ENCODE results near the gene CLN5.
A peak's percentile ranks its signal among the peaks of the same experiment; 100 is the strongest.
"Not testable (repeated sequence)": the region's sequence is repeated elsewhere in the genome, so short reads cannot be mapped to it uniquely, and the experiment has no call there.

The CLN5 gene

GRCh38 chr13:76991796-76992547 is at the start of gene CLN5:
Gene CLN5, plus strand, starts transcription at chr13:76992081. Its CDS starts 18 bp downstream, at chr13:76992099.
- H3K9ac ChIP-seq (ENCODE audit: low read depth, low read length), result peak within 1 kb of the TSS; percentile 80
- H3K27me3 ChIP-seq (ENCODE audit: control insufficient read depth, insufficient read depth, low read length), result peaks cover 3% of the 10 kb centered on the region
- H3K36me3 ChIP-seq (ENCODE audit: control insufficient read depth, insufficient read depth, low read length), result no peaks in the 10 kb centered on the region
- no peaks in the 10 kb centered on the region for H3K9me3 ChIP-seq (ENCODE audit: control insufficient read depth, insufficient read depth, low read length)
- no peaks in the 10 kb centered on the region for H3K4me1 ChIP-seq (ENCODE audit: control insufficient read depth, insufficient read depth, low read length)
- peak within 1 kb of the TSS; percentile 87 for H3K4me3 ChIP-seq (ENCODE audit: low read depth, low read length)

GRCh38 chr13:76942363-76942762 is 49.5 kb upstream of the CLN5 start:
- no peaks in the 10 kb centered on the region for H3K9me3 ChIP-seq (ENCODE audit: control insufficient read depth, insufficient read depth, low read length)
- no peaks in the 10 kb centered on the region for H3K36me3 ChIP-seq (ENCODE audit: control insufficient read depth, insufficient read depth, low read length)
- H3K4me1 ChIP-seq (ENCODE audit: control insufficient read depth, insufficient read depth, low read length), result no peaks in the 10 kb centered on the region
- no peak overlapping the region for H3K9ac ChIP-seq (ENCODE audit: low read depth, low read length)
- no peaks in the 10 kb centered on the region for H3K27me3 ChIP-seq (ENCODE audit: control insufficient read depth, insufficient read depth, low read length)
- H3K4me3 ChIP-seq (ENCODE audit: low read depth, low read length), result no peak overlapping the region

- Histone ChIP-seq H3K9me3 (ENCODE audit: control insufficient read depth, insufficient read depth, low read length) (no peaks in the 10 kb centered on the region), H3K36me3 (ENCODE audit: control insufficient read depth, insufficient read depth, low read length) (no peaks in the 10 kb centered on the region), H3K4me3 (ENCODE audit: low read depth, low read length) (no peak overlapping the region)
Measured at GRCh38 chr13:76943646-76944045, 48.2 kb upstream of the CLN5 start.

DNA sequence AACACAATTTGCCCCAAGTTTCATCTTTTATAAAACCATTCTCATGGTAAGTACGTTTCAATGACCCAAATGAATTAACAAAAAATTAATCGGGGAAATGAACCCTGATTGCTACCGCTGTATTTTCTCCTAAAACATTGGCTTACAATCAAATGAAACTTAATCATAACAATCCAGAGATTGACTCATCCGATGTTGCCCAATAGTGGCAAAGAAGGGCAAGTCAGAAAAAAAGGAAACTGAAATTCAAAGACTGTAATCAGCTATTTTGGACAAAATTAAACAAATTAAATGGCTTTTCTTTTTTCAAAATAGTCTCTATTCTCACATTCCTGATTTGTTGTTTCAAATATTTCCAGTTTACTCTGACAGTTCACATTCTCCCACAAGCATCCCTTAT is 47.4 kb upstream of the CLN5 start:
- H3K36me3 ChIP-seq (ENCODE audit: control insufficient read depth, insufficient read depth, low read length), result no peaks in the 10 kb centered on the region
- no peak overlapping the region for H3K9ac ChIP-seq (ENCODE audit: low read depth, low read length)
- no peaks in the 10 kb centered on the region for H3K27me3 ChIP-seq (ENCODE audit: control insufficient read depth, insufficient read depth, low read length)
- H3K4me3 ChIP-seq (ENCODE audit: low read depth, low read length), result no peak overlapping the region
- no peaks in the 10 kb centered on the region for H3K4me1 ChIP-seq (ENCODE audit: control insufficient read depth, insufficient read depth, low read length)
- H3K9me3 ChIP-seq (ENCODE audit: control insufficient read depth, insufficient read depth, low read length), result no peaks in the 10 kb centered on the region

More at GRCh38 chr13:76943646-76944045, 48.2 kb upstream of the CLN5 start:
- H3K9ac ChIP-seq (ENCODE audit: low read depth, low read length), result no peak overlapping the region
- no peaks in the 10 kb centered on the region for H3K4me1 ChIP-seq (ENCODE audit: control insufficient read depth, insufficient read depth, low read length)
- H3K27me3 ChIP-seq (ENCODE audit: control insufficient read depth, insufficient read depth, low read length), result no peaks in the 10 kb centered on the region

DNA sequence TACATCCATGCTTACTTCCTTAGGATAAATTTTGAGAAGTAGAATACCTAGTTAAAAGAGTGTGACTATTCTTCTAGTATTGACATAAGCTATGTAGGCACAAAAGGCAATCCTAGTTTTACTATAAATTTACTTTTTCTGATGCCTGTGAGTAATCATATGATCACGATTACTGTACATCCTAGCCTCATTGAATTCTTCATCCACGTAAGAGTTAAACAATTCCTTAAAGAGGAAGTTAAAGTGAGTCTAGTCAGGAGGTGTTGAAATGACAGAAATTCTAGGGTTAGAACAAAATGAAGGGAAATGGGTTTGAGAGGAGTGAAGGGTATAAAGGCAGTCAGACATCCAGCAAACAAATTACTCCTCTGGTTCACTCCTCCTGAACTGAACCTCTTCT is 43.7 kb upstream of the CLN5 start, which contains the start of gene ACOD1:
TSS of gene ACOD1 (plus strand) at position 363 of the 400 bp plus-strand sequence. CDS start 48 bp downstream, outside the sequence.
- no peak within 1 kb of the TSS for H3K4me3 ChIP-seq (ENCODE audit: low read depth, low read length)
- no peak within 1 kb of the TSS for H3K9ac ChIP-seq (ENCODE audit: low read depth, low read length)
- H3K9me3 ChIP-seq (ENCODE audit: control insufficient read depth, insufficient read depth, low read length), result no peaks in the 10 kb centered on the region
- no peaks in the 10 kb centered on the region for H3K27me3 ChIP-seq (ENCODE audit: control insufficient read depth, insufficient read depth, low read length)
- no peaks in the 10 kb centered on the region for H3K36me3 ChIP-seq (ENCODE audit: control insufficient read depth, insufficient read depth, low read length)
- H3K4me1 ChIP-seq (ENCODE audit: control insufficient read depth, insufficient read depth, low read length), result no peaks in the 10 kb centered on the region

GRCh38 chr13:76950101-76950500 is 41.8 kb upstream of the CLN5 start:
- Histone ChIP-seq H3K27me3 (ENCODE audit: control insufficient read depth, insufficient read depth, low read length) (no peaks in the 10 kb centered on the region), H3K4me1 (ENCODE audit: control insufficient read depth, insufficient read depth, low read length) (no peaks in the 10 kb centered on the region), H3K4me3 (ENCODE audit: low read depth, low read length) (no peak overlapping the region), H3K36me3 (ENCODE audit: control insufficient read depth, insufficient read depth, low read length) (no peaks in the 10 kb centered on the region), H3K9ac (ENCODE audit: low read depth, low read length) (no peak overlapping the region), H3K9me3 (ENCODE audit: control insufficient read depth, insufficient read depth, low read length) (no peaks in the 10 kb centered on the region)

DNA sequence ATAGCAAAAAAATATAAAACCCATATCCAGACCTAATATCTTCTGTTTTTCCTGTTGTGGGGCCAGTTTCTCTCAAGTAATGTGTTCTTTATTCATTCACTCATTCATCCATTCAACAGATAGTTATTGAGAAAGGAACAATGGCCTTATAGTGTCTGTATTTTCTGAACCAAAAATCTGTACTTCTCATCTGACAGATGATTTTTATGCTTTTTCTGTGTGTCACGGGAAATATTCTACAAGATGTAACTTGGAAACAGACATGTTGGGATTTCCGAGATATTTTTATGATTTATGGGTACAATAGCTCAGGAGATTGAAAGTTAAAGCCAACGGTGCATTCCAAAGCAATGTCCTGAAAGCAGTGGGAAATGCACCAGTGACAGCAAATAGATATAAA is 37.9 kb upstream of the CLN5 start:
- Histone ChIP-seq H3K4me1 (ENCODE audit: control insufficient read depth, insufficient read depth, low read length) (no peaks in the 10 kb centered on the region), H3K9ac (ENCODE audit: low read depth, low read length) (no peak overlapping the region), H3K9me3 (ENCODE audit: control insufficient read depth, insufficient read depth, low read length) (no peaks in the 10 kb centered on the region), H3K27me3 (ENCODE audit: control insufficient read depth, insufficient read depth, low read length) (no peaks in the 10 kb centered on the region), H3K36me3 (ENCODE audit: control insufficient read depth, insufficient read depth, low read length) (no peaks in the 10 kb centered on the region), H3K4me3 (ENCODE audit: low read depth, low read length) (no peak overlapping the region)

DNA sequence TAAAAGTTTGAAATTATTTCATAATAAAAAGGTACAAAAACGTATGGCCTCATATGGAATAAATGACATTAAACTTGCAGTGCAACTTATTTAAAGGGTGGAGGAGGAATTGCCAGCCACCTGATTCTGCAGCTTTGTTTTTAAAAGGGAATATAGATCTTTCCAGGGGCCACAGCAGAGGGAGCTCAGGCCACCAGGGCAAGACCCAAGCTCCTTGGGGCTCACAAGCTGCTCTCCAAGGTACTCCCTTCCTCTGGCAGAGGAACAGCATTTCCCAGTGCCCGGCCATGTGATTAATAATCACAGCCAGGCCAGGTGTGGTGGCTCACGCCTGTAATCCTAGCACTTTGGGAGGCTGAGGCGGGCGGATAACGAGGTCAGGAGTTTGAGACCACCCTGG is 37.3 kb upstream of the CLN5 start:
- no peaks in the 10 kb centered on the region for H3K4me1 ChIP-seq (ENCODE audit: control insufficient read depth, insufficient read depth, low read length)
- H3K9me3 ChIP-seq (ENCODE audit: control insufficient read depth, insufficient read depth, low read length), result no peaks in the 10 kb centered on the region
- no peak overlapping the region for H3K4me3 ChIP-seq (ENCODE audit: low read depth, low read length)
- no peaks in the 10 kb centered on the region for H3K36me3 ChIP-seq (ENCODE audit: control insufficient read depth, insufficient read depth, low read length)
- H3K9ac ChIP-seq (ENCODE audit: low read depth, low read length), result no peak overlapping the region
- no peaks in the 10 kb centered on the region for H3K27me3 ChIP-seq (ENCODE audit: control insufficient read depth, insufficient read depth, low read length)

DNA sequence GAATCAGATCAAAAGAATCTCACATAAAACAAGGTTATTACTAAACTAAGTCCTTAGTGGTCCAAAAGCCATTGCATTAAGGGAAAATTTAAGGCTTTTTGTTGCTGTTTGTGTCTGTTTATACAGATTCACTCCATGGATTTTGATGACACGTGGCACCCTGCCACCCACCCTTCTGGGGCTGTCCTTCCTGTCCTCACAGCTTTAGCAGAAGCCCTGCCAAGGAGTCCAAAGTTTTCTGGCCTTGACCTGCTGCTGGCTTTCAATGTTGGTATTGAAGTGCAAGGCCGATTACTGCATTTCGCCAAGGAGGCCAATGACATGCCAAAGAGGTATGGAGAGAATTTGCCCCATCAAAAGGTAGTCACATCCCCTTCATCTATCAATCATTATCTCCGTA is 36.7 kb upstream of the CLN5 start:
- H3K27me3 ChIP-seq (ENCODE audit: control insufficient read depth, insufficient read depth, low read length), result no peaks in the 10 kb centered on the region
- H3K9ac ChIP-seq (ENCODE audit: low read depth, low read length), result no peak overlapping the region
- peaks cover 2% of the 10 kb centered on the region for H3K9me3 ChIP-seq (ENCODE audit: control insufficient read depth, insufficient read depth, low read length)
- H3K4me3 ChIP-seq (ENCODE audit: low read depth, low read length), result no peak overlapping the region
- no peaks in the 10 kb centered on the region for H3K36me3 ChIP-seq (ENCODE audit: control insufficient read depth, insufficient read depth, low read length)
- no peaks in the 10 kb centered on the region for H3K4me1 ChIP-seq (ENCODE audit: control insufficient read depth, insufficient read depth, low read length)

DNA sequence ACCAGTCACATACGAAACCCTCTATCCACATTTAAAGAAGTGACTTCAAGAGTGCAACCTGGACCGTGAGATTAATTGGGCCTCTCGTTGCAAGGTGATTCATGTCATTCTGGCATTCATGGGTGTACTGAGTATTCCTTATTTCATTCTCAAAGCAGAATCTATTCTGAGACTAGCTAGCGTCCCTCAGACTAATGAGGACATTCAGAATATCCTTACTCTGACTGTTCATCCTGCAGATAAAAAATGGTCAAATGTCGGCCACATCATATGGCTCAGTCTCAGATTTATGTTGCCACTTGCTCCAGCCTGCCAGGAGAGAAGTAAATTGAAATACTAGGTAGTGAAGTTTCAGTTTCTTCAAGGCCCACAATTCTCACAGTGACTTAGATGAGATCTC is 36.2 kb upstream of the CLN5 start:
- Histone ChIP-seq H3K4me3 (ENCODE audit: low read depth, low read length) (no peak overlapping the region), H3K4me1 (ENCODE audit: control insufficient read depth, insufficient read depth, low read length) (no peaks in the 10 kb centered on the region), H3K27me3 (ENCODE audit: control insufficient read depth, insufficient read depth, low read length) (no peaks in the 10 kb centered on the region), H3K9ac (ENCODE audit: low read depth, low read length) (no peak overlapping the region), H3K9me3 (ENCODE audit: control insufficient read depth, insufficient read depth, low read length) (peaks cover 2% of the 10 kb centered on the region), H3K36me3 (ENCODE audit: control insufficient read depth, insufficient read depth, low read length) (no peaks in the 10 kb centered on the region)

DNA sequence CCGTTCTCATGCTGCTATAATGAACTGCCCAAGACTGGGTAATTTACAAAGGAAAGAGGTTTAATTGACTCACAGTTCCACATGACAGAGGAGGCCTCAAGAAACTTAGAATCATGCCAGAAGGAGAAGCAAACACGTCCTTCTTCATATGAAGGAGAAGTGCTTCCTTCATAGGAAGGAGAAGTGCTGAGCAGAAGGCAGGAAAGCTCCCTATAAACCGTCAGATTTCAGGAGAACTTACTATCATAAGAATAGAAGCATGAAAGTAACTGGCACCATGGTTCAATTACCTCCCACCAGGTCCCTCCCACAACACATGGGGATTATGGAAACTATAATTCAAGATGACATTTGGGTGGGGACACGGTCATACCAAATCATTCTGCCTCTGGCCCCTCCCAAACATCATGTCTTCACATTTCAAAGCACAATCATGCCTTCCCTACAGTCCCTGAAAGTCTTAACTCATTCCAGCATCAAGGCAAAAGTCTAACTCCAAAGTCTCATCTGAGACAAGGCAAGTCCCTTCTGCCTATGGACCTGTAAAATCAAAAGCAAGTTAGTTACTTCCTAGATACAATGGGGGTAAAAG is 32.9 kb upstream of the CLN5 start:
- H3K36me3 ChIP-seq (ENCODE audit: control insufficient read depth, insufficient read depth, low read length), result no peaks in the 10 kb centered on the region
- H3K4me3 ChIP-seq (ENCODE audit: low read depth, low read length), result no peak overlapping the region
- H3K9me3 ChIP-seq (ENCODE audit: control insufficient read depth, insufficient read depth, low read length), result peaks cover 2% of the 10 kb centered on the region
- H3K27me3 ChIP-seq (ENCODE audit: control insufficient read depth, insufficient read depth, low read length), result no peaks in the 10 kb centered on the region
- no peaks in the 10 kb centered on the region for H3K4me1 ChIP-seq (ENCODE audit: control insufficient read depth, insufficient read depth, low read length)
- H3K9ac ChIP-seq (ENCODE audit: low read depth, low read length), result no peak overlapping the region

DNA sequence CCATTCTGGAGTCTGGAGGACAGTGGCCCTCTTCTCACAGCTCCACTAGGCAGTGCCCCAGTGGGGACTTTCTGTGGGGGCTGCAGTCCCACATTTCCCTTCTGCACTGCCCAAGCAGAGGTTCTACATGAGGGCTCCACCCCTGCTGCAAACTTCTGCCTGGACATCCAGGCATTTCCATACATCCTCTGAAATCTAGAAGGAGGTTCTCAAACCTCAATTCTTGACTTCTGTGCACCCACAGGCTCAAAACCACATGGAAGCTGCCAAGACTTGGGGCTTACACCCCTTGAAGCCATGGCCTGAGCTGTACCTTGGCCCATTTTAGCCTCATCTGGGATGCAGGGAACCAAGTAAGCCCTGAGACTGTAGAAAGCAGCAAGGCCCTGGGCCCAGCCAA is 32.1 kb upstream of the CLN5 start:
- H3K9me3 ChIP-seq (ENCODE audit: control insufficient read depth, insufficient read depth, low read length); H3K4me3 ChIP-seq (ENCODE audit: low read depth, low read length); H3K4me1 ChIP-seq (ENCODE audit: control insufficient read depth, insufficient read depth, low read length): not testable (repeated sequence)

More for the DNA sequence above, 32.1 kb upstream of the CLN5 start:
- H3K9ac ChIP-seq (ENCODE audit: low read depth, low read length); H3K27me3 ChIP-seq (ENCODE audit: control insufficient read depth, insufficient read depth, low read length); H3K36me3 ChIP-seq (ENCODE audit: control insufficient read depth, insufficient read depth, low read length): not testable (repeated sequence)

All from iPS-15b (cell line).